NCI-H1436 treated with DMSO at 0.1 percent for 48 hours (cell line): ENCODE data around the gene GRM5.
"Not testable (repeated sequence)": the region's sequence is repeated elsewhere in the genome, so short reads cannot be mapped to it uniquely, and the experiment has no call there.

Experiments
- DNase-seq: peaks from one replicate; lab custom pipeline; 2025; lab: John Stamatoyannopoulos, UW

GRM5 gene

GRCh38 chr11:89065651-89066201 is at the start of gene GRM5:
GRM5 (minus strand) TSS chr11:89065982; CDS start chr11:89047872, 18,110 bp downstream.
- not testable (repeated sequence) for DNase-seq

GRCh38 chr11:89097956-89098355 is 32.2 kb upstream of the GRM5 start:
- DNase-seq: not testable (repeated sequence)

GRCh38 chr11:89093806-89094205 is 28.0 kb upstream of the GRM5 start:
- DNase-seq: not testable (repeated sequence)

- DNase-seq: not testable (repeated sequence)
These were observed 19.2 kb upstream of the GRM5 start for GRCh38 chr11:89084951-89085350.

GRCh38 chr11:89070911-89071310 is 5.1 kb upstream of the GRM5 start:
- DNase-seq: not testable (repeated sequence)

- no peak for DNase-seq
These were observed 1.5 kb upstream of the GRM5 start for GRCh38 chr11:89067264-89067663.

- no peak for DNase-seq
These were observed 716 bp downstream of the GRM5 start for GRCh38 chr11:89065066-89065465.

- not testable (repeated sequence) for DNase-seq
These were observed 2.3 kb downstream of the GRM5 start for GRCh38 chr11:89063481-89063951.

GRCh38 chr11:89062771-89063298 is 2.9 kb downstream of the GRM5 start:
- not testable (repeated sequence) for DNase-seq

GRCh38 chr11:89061839-89062238 is 3.9 kb downstream of the GRM5 start:
- not testable (repeated sequence) for DNase-seq

- DNase-seq: not testable (repeated sequence)
These were observed 8.4 kb downstream of the GRM5 start for GRCh38 chr11:89057406-89057805.

- no peak for DNase-seq
These were observed 13.6 kb downstream of the GRM5 start for GRCh38 chr11:89052220-89052619.

GRCh38 chr11:89047159-89047558 is 18.6 kb downstream of the GRM5 start:
- DNase-seq: not testable (repeated sequence)

GRCh38 chr11:89043861-89044588 is 21.8 kb downstream of the GRM5 start:
- DNase-seq: not testable (repeated sequence)

- not testable (repeated sequence) for DNase-seq
These were observed 36.1 kb downstream of the GRM5 start for GRCh38 chr11:89029671-89030070.

GRCh38 chr11:89021339-89021738 is 44.4 kb downstream of the GRM5 start:
- no peak for DNase-seq

- DNase-seq: not testable (repeated sequence)
These were observed 45.8 kb downstream of the GRM5 start for GRCh38 chr11:89019827-89020547.

- no peak for DNase-seq
These were observed 49.6 kb downstream of the GRM5 start for GRCh38 chr11:89016214-89016613.

- no peak for DNase-seq
These were observed 50.2 kb downstream of the GRM5 start for GRCh38 chr11:89015614-89016013.

- not testable (repeated sequence) for DNase-seq
These were observed 64.9 kb downstream of the GRM5 start for GRCh38 chr11:89000852-89001251.

- DNase-seq: no peak
These were observed 86.1 kb downstream of the GRM5 start for GRCh38 chr11:88979641-88980040.

- DNase-seq: not testable (repeated sequence)
These were observed 86.8 kb downstream of the GRM5 start for GRCh38 chr11:88978992-88979391.
